Measurements from ENCODE around the gene TPI1. TPM values are rescaled to one million over a fixed set of nuclear protein-coding genes. Genes with fewer than 3 reads are reported as not detected.

Gene TPI1
- total and polyA plus RNA-seq, 2 of the 8 experiments (the other 6 are each of a cell fraction or from before 2014, with no cell fraction given): 910 to 3,018 TPM

DNA sequence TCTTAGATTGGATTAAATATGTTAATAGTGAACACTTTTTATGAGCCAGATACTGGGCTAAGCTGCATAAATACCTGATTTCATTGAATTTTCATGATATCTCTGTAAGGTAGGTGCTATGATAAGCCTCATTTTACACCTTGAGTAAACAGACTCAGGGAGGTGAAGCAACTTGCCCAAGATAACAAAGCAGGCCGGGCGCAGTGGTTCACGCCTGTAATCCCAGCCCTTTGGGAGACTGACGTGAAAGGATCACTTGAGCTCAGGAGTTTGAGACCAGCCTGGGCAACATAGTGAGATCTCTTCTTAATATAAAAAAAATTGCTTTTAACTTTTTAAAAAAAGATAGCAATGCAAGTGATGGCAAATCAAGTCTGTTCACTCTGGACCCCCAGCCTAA, 25.3 kb upstream of the TPI1 start (continued):
- TF ChIP-seq SAP30 (IDR thresholded peaks at IDR 0.05; ENCODE audit: insufficient read depth, insufficient replicate concordance, low read length): no peak

All from H1 (cell line).